DND-41 (cell line): ENCODE measurements around the gene NFATC3.

Experiments
- CTCF ChIP-seq: IDR thresholded peaks from 2 replicates; pipeline ENCODE4 v1.5.1; 2012; ENCODE audit warnings: borderline replicate concordance, low read length, moderate library complexity, mild to moderate bottlenecking; ENCODE audit not compliant: poor library complexity, severe bottlenecking; ENCODE audit errors: extremely low read depth
- EZH2 ChIP-seq: IDR thresholded peaks from 3 replicates; pipeline ENCODE4 v1.6.1; 2012; ENCODE audit warnings: borderline replicate concordance, low read depth, mild to moderate bottlenecking, moderate library complexity, low read length, inconsistent platforms; ENCODE audit not compliant: severe bottlenecking

GRCh38 chr16:68082629-68083238, 2.4 kb upstream of the NFATC3 start:
- no peak for TF ChIP-seq CTCF
- no peak for TF ChIP-seq EZH2
